SKM-1 treated with dmso at 0.1 percent for 144 hours (cell line): ENCODE results near the gene LRRC59.
"Not testable (repeated sequence)": the region's sequence is repeated elsewhere in the genome, so short reads cannot be mapped to it uniquely, and the experiment has no call there.

ENCODE experiments used
- DNase-seq: peaks from one replicate; lab custom pipeline; 2025; ENCODE audit not compliant: unreplicated experiment; lab: John Stamatoyannopoulos, UW

The LRRC59 gene

GRCh38 chr17:50424996-50425681, 27.8 kb upstream of the LRRC59 start:
- no peak for DNase-seq

- no peak for DNase-seq
These were observed 27.1 kb upstream of the LRRC59 start for GRCh38 chr17:50424246-50424995.

- no peak for DNase-seq
These were observed 26.3 kb upstream of the LRRC59 start for GRCh38 chr17:50423553-50424159.

GRCh38 chr17:50422738-50423137, 25.4 kb upstream of the LRRC59 start:
- DNase-seq, result no peak

- peak; percentile 29 for DNase-seq
These were observed 24.2 kb upstream of the LRRC59 start for GRCh38 chr17:50421308-50422051.

- DNase-seq, result no peak
These were observed 23.2 kb upstream of the LRRC59 start for GRCh38 chr17:50420419-50421112.

- not testable (repeated sequence) for DNase-seq
These were observed 22.3 kb upstream of the LRRC59 start for GRCh38 chr17:50419577-50419976.

- DNase-seq, result no peak
These were observed 17.5 kb upstream of the LRRC59 start for GRCh38 chr17:50414808-50415207.

- DNase-seq, result no peak
These were observed 14.9 kb upstream of the LRRC59 start for GRCh38 chr17:50412188-50412732.

- no peak for DNase-seq
These were observed 10.6 kb upstream of the LRRC59 start for GRCh38 chr17:50407921-50408320.

- DNase-seq, result no peak
These were observed 9.3 kb upstream of the LRRC59 start for GRCh38 chr17:50406578-50406977.

GRCh38 chr17:50405351-50405750, 8.0 kb upstream of the LRRC59 start:
- not testable (repeated sequence) for DNase-seq

GRCh38 chr17:50399591-50399990, 2.3 kb upstream of the LRRC59 start:
- not testable (repeated sequence) for DNase-seq

- DNase-seq, result not testable (repeated sequence)
These were observed 1.3 kb upstream of the LRRC59 start for GRCh38 chr17:50398672-50399071.

- no peak for DNase-seq
These were observed 579 bp upstream of the LRRC59 start for GRCh38 chr17:50397919-50398285.

GRCh38 chr17:50396261-50397110, 837 bp downstream of the LRRC59 start:
- peak; percentile 29 for DNase-seq

- no peak for DNase-seq
These were observed 2.6 kb downstream of the LRRC59 start for GRCh38 chr17:50394711-50395110.

GRCh38 chr17:50393700-50394099, 3.6 kb downstream of the LRRC59 start:
- no peak for DNase-seq

- DNase-seq, result no peak
These were observed 4.7 kb downstream of the LRRC59 start for GRCh38 chr17:50392621-50393020.

- DNase-seq, result no peak
These were observed 7.8 kb downstream of the LRRC59 start for GRCh38 chr17:50389534-50389933.
